Panc1 (cell line): ENCODE results near the gene IGSF9.

ENCODE experiments used
- CTCF ChIP-seq: fragments of 450-650 bp; IDR thresholded peaks from 2 replicates; pipeline ENCODE4 v1.5.1; 2017; ENCODE audit warnings: mild to moderate bottlenecking
- POLR2AphosphoS5 ChIP-seq: IDR thresholded peaks from 2 replicates; pipeline ENCODE4 v1.6.1; 2012; ENCODE audit warnings: mild to moderate bottlenecking, low read depth, low read length, moderate library complexity
- REST ChIP-seq, 2 experiments: IDR thresholded peaks; 2 replicates each; pipeline ENCODE4 v1.6.1; 2011 to 2012; ENCODE audit warnings: low read depth in 2 of 2, control low read depth in 1 of 2, low read length in 1 of 2, mild to moderate bottlenecking in 1 of 2, moderate library complexity in 1 of 2; ENCODE audit not compliant: insufficient read depth in 1 of 2
- TCF7L2 ChIP-seq: IDR thresholded peaks from 2 replicates; pipeline ENCODE4 v1.6.1; 2011; ENCODE audit warnings: mild to moderate bottlenecking, low read depth, low read length, inconsistent platforms

GRCh38 chr1:159935305-159935704, 10.1 kb downstream of the IGSF9 start:
- no peak for TF ChIP-seq CTCF
- TF ChIP-seq POLR2AphosphoS5 = no peak
- TF ChIP-seq REST (IDR thresholded peaks at IDR 0.05; ENCODE audit: insufficient read depth in 1 of 2, low read depth in 2 of 2, low read length in 1 of 2) = no peak
- no peak for TF ChIP-seq TCF7L2
